Sigmoid colon (tissue), 4 donors: ENCODE data around the gene ARHGEF6.

Experiments
- EP300 ChIP-seq, 4 donors: sonication (generic); formaldehyde crosslinking; IDR thresholded peaks; one replicate each; pipeline ENCODE4 v1.6.1; 2017; ENCODE audit warnings: antibody characterized with exemption in 4 of 4
- POLR2A ChIP-seq, 2 donors: fragments of 450-650 bp; IDR thresholded peaks; one replicate each; pipeline ENCODE4 v1.6.1; 2016; ENCODE audit warnings: antibody characterized with exemption in 2 of 2, mild to moderate bottlenecking in 2 of 2, moderate library complexity in 2 of 2
- TF ChIP-seq, protein P1 (sequence below), 4 experiments: fragments of 450-650 bp in 3 of 4; fragments of 200-600 bp in 1 of 4; IDR thresholded peaks; one replicate each; pipeline ENCODE4 v1.5.1; 2016 to 2019; ENCODE audit warnings: antibody characterized with exemption in 4 of 4, mild to moderate bottlenecking in 3 of 4, moderate library complexity in 2 of 4

DNA sequence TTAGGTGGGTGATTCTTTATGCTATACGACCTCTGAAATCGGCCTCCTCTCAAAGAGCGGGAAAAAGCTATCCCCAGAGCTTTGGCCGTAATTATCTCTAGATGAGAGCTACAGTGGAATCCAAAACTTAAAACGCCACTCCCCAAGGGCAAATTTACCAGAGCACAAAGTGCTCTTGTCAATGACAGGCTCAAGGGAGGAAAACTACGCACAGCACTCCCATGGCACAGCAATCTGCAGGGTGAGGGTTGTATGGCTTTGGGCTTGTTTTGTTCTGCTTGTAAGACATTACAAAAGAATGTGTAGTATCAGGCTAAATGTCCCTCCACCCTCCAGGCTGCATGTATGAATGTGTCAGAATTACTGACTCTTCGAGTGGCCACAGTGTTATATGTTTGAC lies 44.0 kb downstream of the ARHGEF6 start:
- TF ChIP-seq, protein P1, sequence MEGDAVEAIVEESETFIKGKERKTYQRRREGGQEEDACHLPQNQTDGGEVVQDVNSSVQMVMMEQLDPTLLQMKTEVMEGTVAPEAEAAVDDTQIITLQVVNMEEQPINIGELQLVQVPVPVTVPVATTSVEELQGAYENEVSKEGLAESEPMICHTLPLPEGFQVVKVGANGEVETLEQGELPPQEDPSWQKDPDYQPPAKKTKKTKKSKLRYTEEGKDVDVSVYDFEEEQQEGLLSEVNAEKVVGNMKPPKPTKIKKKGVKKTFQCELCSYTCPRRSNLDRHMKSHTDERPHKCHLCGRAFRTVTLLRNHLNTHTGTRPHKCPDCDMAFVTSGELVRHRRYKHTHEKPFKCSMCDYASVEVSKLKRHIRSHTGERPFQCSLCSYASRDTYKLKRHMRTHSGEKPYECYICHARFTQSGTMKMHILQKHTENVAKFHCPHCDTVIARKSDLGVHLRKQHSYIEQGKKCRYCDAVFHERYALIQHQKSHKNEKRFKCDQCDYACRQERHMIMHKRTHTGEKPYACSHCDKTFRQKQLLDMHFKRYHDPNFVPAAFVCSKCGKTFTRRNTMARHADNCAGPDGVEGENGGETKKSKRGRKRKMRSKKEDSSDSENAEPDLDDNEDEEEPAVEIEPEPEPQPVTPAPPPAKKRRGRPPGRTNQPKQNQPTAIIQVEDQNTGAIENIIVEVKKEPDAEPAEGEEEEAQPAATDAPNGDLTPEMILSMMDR (IDR thresholded peaks at IDR 0.05), result no peak
- TF ChIP-seq EP300 (IDR thresholded peaks at IDR 0.05), result no peak
- no peak for TF ChIP-seq POLR2A (IDR thresholded peaks at IDR 0.05)
